HL-60 (cell line): ENCODE results near the gene TMPRSS9.

Source experiments
- DNase-seq, 2 experiments: peaks; one replicate each; pipeline ENCODE4 v3.0.0-alpha.2; 2010 to 2020; ENCODE audit warnings: low read depth in 1 of 2, low spot score in 1 of 2
- H3K27ac ChIP-seq: fragments of 250-450 bp; sonication (Bioruptor Pico); replicated peaks from 2 replicates; pipeline ENCODE4 v1.5.1; 2020; ENCODE audit warnings: mild to moderate bottlenecking, moderate library complexity
- H3K27me3 ChIP-seq: fragments of 250-450 bp; sonication (Bioruptor Pico); 2 replicates; pipeline ENCODE4 v1.5.1; 2021; ENCODE audit warnings: mild to moderate bottlenecking, moderate library complexity; ENCODE audit not compliant: insufficient read depth, poor library complexity, severe bottlenecking
- H3K4me3 ChIP-seq: replicated peaks from 2 replicates; pipeline ENCODE4 v1.5.1; 2011; ENCODE audit warnings: mild to moderate bottlenecking, control low read depth, low read length; ENCODE audit not compliant: insufficient read depth
- CTCF ChIP-seq: IDR thresholded peaks from one replicate; pipeline ENCODE4 v1.5.1; 2011; ENCODE audit warnings: low read length, control low read depth, inconsistent platforms; ENCODE audit not compliant: insufficient read depth
- GABPA ChIP-seq: IDR thresholded peaks from 2 replicates; pipeline ENCODE4 v1.6.1; 2012; ENCODE audit warnings: low read depth
- POLR2AphosphoS5 ChIP-seq: IDR thresholded peaks from 2 replicates; pipeline ENCODE4 v1.6.1; 2012; ENCODE audit warnings: low read depth
- REST ChIP-seq: IDR thresholded peaks from 2 replicates; pipeline ENCODE4 v1.6.1; 2012; ENCODE audit warnings: low read depth; ENCODE audit not compliant: insufficient replicate concordance
- SPI1 ChIP-seq: IDR thresholded peaks from 2 replicates; pipeline ENCODE4 v1.6.1; 2012; ENCODE audit warnings: low read depth, mild to moderate bottlenecking, borderline replicate concordance

TMPRSS9 gene

GRCh38 chr19:2429917-2430535 lies 70.0 kb downstream of the TMPRSS9 start:
- H3K4me3 ChIP-seq = no peak overlapping the region
- no peaks in the 10 kb centered on the region for H3K27me3 ChIP-seq
- no peak overlapping the region for H3K27ac ChIP-seq
- TF ChIP-seq POLR2AphosphoS5 (no peak), REST (no peak), SPI1 (no peak), CTCF (no peak), GABPA (no peak)
- DNase-seq = no peak

GRCh38 chr19:2431318-2432055 lies 71.4 kb downstream of the TMPRSS9 start:
- Histone ChIP-seq H3K27me3 (no peaks in the 10 kb centered on the region), H3K4me3 (no peak overlapping the region), H3K27ac (no peak overlapping the region)
- no peak for DNase-seq
- TF ChIP-seq POLR2AphosphoS5 = no peak
- no peak for TF ChIP-seq SPI1
- TF ChIP-seq CTCF = no peak

- no peak overlapping the region for H3K27ac ChIP-seq
- no peak overlapping the region for H3K4me3 ChIP-seq
- TF ChIP-seq REST (no peak), CTCF (no peak), GABPA (no peak), POLR2AphosphoS5 (no peak), SPI1 (no peak)
- no peaks in the 10 kb centered on the region for H3K27me3 ChIP-seq
- DNase-seq = no peak
Observed at GRCh38 chr19:2432131-2432848, 72.2 kb downstream of the TMPRSS9 start.
